OCI-LY7 (cell line): ENCODE results near the gene PDE8B. TPM values are rescaled to one million over a fixed set of nuclear protein-coding genes. Genes with fewer than 3 reads are reported as not detected.
A peak's percentile ranks its signal among the peaks of the same experiment; 100 is the strongest.

Experiments
- BruUV-seq: library from RNA; stranded (reverse); fragments of 400-500 nt; replicated peaks from 2 replicates; lab custom pipeline; 2021; lab: Mats Ljungman, UMichigan
- CTCF ChIA-PET: fragments of 300-600 bp; sonication (Branson Sonifier 250); formaldehyde crosslinking; loops from one replicate; lab custom pipeline; 2022; ENCODE audit warnings: antibody characterized with exemption; ENCODE audit not compliant: unreplicated experiment; lab: Charles Lee
- POLR2A ChIA-PET: fragments of 300-600 bp; sonication (Branson Sonifier 250); formaldehyde crosslinking; loops from one replicate; lab custom pipeline; 2022; ENCODE audit warnings: antibody characterized with exemption; lab: Charles Lee
- DNase-seq: peaks from one replicate; pipeline ENCODE4 v3.0.0-alpha.2; 2015; ENCODE audit warnings: low spot score
- H2AFZ ChIP-seq: fragments of 200-600 bp; sonication (generic), shearing (Covaris generic); 2 replicates; pipeline ENCODE4 v1.6.1; 2014; ENCODE audit warnings: mild to moderate bottlenecking, antibody characterized with exemption, low read length, moderate library complexity
- H3K27ac ChIP-seq: fragments of 200-600 bp; sonication (generic); 2 replicates; pipeline ENCODE4 v1.5.1; 2014; ENCODE audit warnings: mixed run types, low read depth, mild to moderate bottlenecking, moderate library complexity, low read length, inconsistent platforms; ENCODE audit not compliant: poor library complexity, severe bottlenecking
- H3K36me3 ChIP-seq: fragments of 200-600 bp; sonication (generic); 2 replicates; pipeline ENCODE4 v1.6.1; 2014; ENCODE audit warnings: mild to moderate bottlenecking, antibody characterized with exemption, low read length, moderate library complexity, mixed read lengths; ENCODE audit not compliant: insufficient read depth
- H3K4me1 ChIP-seq: fragments of 200-600 bp; sonication (generic); 2 replicates; pipeline ENCODE4 v1.5.1; 2014; ENCODE audit warnings: mild to moderate bottlenecking, low read length; ENCODE audit not compliant: insufficient read depth, poor library complexity, severe bottlenecking
- H3K4me2 ChIP-seq: fragments of 200-600 bp; sonication (generic); 2 replicates; pipeline ENCODE4 v1.6.1; 2014; ENCODE audit warnings: mild to moderate bottlenecking, low read length
- H3K4me3 ChIP-seq: fragments of 200-600 bp; sonication (generic); 2 replicates; pipeline ENCODE4 v1.5.1; 2014; ENCODE audit warnings: mild to moderate bottlenecking, low read depth, low read length; ENCODE audit not compliant: poor library complexity, severe bottlenecking
- H3K79me2 ChIP-seq: fragments of 200-600 bp; sonication (generic); 2 replicates; pipeline ENCODE4 v1.6.1; 2016; ENCODE audit warnings: low read depth, mild to moderate bottlenecking, low read length, moderate library complexity, mixed read lengths; ENCODE audit not compliant: insufficient read depth
- H3K9me2 ChIP-seq: fragments of 200-600 bp; sonication (generic); 2 replicates; pipeline ENCODE4 v1.6.1; 2016; ENCODE audit warnings: mild to moderate bottlenecking, low read length, mixed read lengths; ENCODE audit not compliant: insufficient read depth
- H3K9me3 ChIP-seq: fragments of 200-600 bp; sonication (generic); 2 replicates; pipeline ENCODE4 v1.6.1; 2014; ENCODE audit warnings: mild to moderate bottlenecking, mixed run types, low read length, mixed read lengths
- H4K20me1 ChIP-seq: fragments of 200-600 bp; sonication (generic); 2 replicates; pipeline ENCODE4 v1.6.1; 2014; ENCODE audit warnings: mild to moderate bottlenecking, antibody characterized with exemption, low read length, moderate library complexity, mixed read lengths; ENCODE audit not compliant: insufficient read depth
- EZH2phosphoT487 ChIP-seq: fragments of 200-600 bp; sonication (generic); IDR thresholded peaks from 2 replicates; pipeline ENCODE4 v1.6.1; 2018; ENCODE audit warnings: low read depth, borderline replicate concordance, mild to moderate bottlenecking, mixed run types, antibody characterized with exemption, low read length, moderate library complexity, mixed read lengths
- intact Hi-C: fragments of 100-400 bp; cut with micrococcal nuclease; formaldehyde crosslinking; loops from one replicate; pipeline ENCODE4 v1.10.0; 2022; ENCODE audit not compliant: unreplicated experiment
- total RNA-seq, 2 experiments: library from RNA; depleted of rRNA in 1 of 2; stranded (reverse); fragments of >200 nt in 1 of 2; shearing (Covaris generic) in 1 of 2; gene quantifications; 2 replicates each; pipeline ENCODE4 v1.2.3, GENCODE V29; 2014 to 2022
- TF ChIP-seq, protein P1 (sequence below): fragments of 200-600 bp; sonication (generic); conservative IDR thresholded peaks from 2 replicates; pipeline ENCODE4 v1.5.1; 2014; ENCODE audit warnings: mild to moderate bottlenecking, antibody characterized with exemption, low read length, moderate library complexity, mixed read lengths

The PDE8B gene
- total RNA-seq, 2 experiments from 2014 or later = 0.21 to 0.22 TPM

DNA sequence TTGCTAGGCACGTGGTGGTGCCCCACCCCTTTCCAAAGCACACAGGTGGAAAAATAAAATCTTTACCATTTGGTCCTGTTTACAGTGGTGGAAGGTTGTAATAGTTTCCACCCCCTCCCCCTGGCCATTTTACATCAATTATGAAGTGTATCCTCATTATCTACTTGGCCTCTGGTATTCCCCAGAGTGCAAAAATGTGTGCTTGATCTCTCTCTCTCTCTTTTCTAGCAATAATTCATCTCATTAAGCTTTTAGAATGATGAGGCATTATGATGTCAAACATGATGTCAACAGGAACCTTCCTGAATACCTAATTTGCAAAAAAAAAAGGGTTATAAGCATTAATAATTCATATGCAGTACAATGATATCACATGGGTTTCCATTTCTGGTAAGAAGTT is 3.1 kb downstream of the PDE8B start:
- CTCF ChIA-PET = no interaction called here
- H3K27ac ChIP-seq = no peak overlapping the region
- intact Hi-C loops = no loop called here
- POLR2A ChIA-PET = interaction anchor here (0.7 kb wide), 2 partner anchors 164 to 1046 kb away, joined by 3 to 4 read pairs; no protein-coding TSS in a partner anchor
- no peaks in the 10 kb centered on the region for H4K20me1 ChIP-seq
- no peak for DNase-seq
- H3K79me2 ChIP-seq = no peaks in the 10 kb centered on the region
- no peaks in the 10 kb centered on the region for H3K4me1 ChIP-seq
- TF ChIP-seq EZH2phosphoT487 = no peak
- TF ChIP-seq, protein P1, sequence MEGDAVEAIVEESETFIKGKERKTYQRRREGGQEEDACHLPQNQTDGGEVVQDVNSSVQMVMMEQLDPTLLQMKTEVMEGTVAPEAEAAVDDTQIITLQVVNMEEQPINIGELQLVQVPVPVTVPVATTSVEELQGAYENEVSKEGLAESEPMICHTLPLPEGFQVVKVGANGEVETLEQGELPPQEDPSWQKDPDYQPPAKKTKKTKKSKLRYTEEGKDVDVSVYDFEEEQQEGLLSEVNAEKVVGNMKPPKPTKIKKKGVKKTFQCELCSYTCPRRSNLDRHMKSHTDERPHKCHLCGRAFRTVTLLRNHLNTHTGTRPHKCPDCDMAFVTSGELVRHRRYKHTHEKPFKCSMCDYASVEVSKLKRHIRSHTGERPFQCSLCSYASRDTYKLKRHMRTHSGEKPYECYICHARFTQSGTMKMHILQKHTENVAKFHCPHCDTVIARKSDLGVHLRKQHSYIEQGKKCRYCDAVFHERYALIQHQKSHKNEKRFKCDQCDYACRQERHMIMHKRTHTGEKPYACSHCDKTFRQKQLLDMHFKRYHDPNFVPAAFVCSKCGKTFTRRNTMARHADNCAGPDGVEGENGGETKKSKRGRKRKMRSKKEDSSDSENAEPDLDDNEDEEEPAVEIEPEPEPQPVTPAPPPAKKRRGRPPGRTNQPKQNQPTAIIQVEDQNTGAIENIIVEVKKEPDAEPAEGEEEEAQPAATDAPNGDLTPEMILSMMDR = no peak
- H3K36me3 ChIP-seq = no peaks in the 10 kb centered on the region
- no peak overlapping the region for H3K4me3 ChIP-seq
- no TSS peak for BruUV-seq
- H2AFZ ChIP-seq = no peak overlapping the region
- no peak overlapping the region for H3K4me2 ChIP-seq
- H3K9me2 ChIP-seq = no peaks in the 10 kb centered on the region
- H3K9me3 ChIP-seq = no peaks in the 10 kb centered on the region

DNA sequence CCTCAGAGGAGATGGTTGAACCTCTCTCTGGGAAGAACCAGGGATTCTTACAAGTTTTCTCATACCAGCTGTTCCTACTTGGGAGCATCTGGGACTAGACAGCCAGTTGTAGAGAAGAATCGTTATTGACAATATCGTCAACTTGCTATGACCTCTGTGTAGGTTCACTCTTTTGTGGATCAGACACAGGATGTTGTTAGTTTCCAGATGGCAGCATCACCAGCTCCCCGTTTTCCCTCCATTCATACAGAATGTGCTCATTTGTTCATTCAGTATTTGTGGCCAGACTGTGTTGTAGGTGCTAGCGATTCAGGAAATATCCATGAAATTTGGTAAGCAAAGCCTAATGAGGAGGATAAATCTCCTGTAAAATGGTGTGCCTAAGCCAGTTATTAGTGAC is 3.7 kb downstream of the PDE8B start:
- intact Hi-C loops = no loop called here
- no peak overlapping the region for H3K4me2 ChIP-seq
- H2AFZ ChIP-seq = no peak overlapping the region
- TF ChIP-seq, protein P1 = no peak
- TF ChIP-seq EZH2phosphoT487 = no peak
- H3K4me1 ChIP-seq = no peaks in the 10 kb centered on the region
- H3K27ac ChIP-seq = no peak overlapping the region
- ChIA-PET CTCF (no interaction called here), POLR2A (interaction anchor here (0.7 kb wide), 1 partner anchor 163 kb away, joined by 4 read pairs; no protein-coding TSS in a partner anchor)
- no peaks in the 10 kb centered on the region for H3K79me2 ChIP-seq
- H4K20me1 ChIP-seq = no peaks in the 10 kb centered on the region
- no peaks in the 10 kb centered on the region for H3K9me2 ChIP-seq
- no peaks in the 10 kb centered on the region for H3K36me3 ChIP-seq
- H3K9me3 ChIP-seq = no peaks in the 10 kb centered on the region
- no TSS peak for BruUV-seq
- no peak for DNase-seq
- H3K4me3 ChIP-seq = no peak overlapping the region

DNA sequence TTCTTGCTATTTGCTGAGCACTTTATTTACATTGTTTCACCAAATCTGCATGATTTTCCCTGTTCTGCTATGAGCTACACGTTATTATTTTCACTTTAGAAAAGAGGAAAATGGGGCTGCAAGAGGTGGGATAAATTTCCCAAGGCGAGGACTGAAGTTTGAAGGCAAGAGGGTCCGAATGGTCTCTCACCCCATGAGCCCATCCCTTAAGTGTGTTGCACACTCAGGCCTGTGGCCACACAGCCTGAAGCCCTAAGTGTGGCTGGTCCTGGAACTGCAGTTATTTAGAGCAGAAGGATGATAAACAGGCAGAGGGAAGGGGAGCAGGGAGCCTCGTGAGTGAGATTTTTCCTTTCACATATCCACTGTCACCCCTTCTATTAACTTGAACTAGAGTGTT is 7.8 kb downstream of the PDE8B start:
- no peaks in the 10 kb centered on the region for H3K4me1 ChIP-seq
- intact Hi-C loops = no loop called here
- POLR2A ChIA-PET = no interaction called here
- H3K9me3 ChIP-seq = no peaks in the 10 kb centered on the region
- no peak for TF ChIP-seq EZH2phosphoT487
- TF ChIP-seq, protein P1 = peak; percentile 32; the same call in 1 of the 2 replicates
- no peak overlapping the region for H3K4me2 ChIP-seq
- H3K36me3 ChIP-seq = no peaks in the 10 kb centered on the region
- peak; percentile 3 for DNase-seq
- BruUV-seq = no TSS peak
- H4K20me1 ChIP-seq = no peaks in the 10 kb centered on the region
- CTCF ChIA-PET = no interaction called here
- no peak overlapping the region for H2AFZ ChIP-seq
- no peaks in the 10 kb centered on the region for H3K9me2 ChIP-seq
- no peak overlapping the region for H3K27ac ChIP-seq
- no peak overlapping the region for H3K4me3 ChIP-seq
- no peaks in the 10 kb centered on the region for H3K79me2 ChIP-seq
